ENCODE results near the gene LIMK2.
A peak's percentile ranks its signal among the peaks of the same experiment; 100 is the strongest.
"Not testable (repeated sequence)": the region's sequence is repeated elsewhere in the genome, so short reads cannot be mapped to it uniquely, and the experiment has no call there.

Gene LIMK2

DNA sequence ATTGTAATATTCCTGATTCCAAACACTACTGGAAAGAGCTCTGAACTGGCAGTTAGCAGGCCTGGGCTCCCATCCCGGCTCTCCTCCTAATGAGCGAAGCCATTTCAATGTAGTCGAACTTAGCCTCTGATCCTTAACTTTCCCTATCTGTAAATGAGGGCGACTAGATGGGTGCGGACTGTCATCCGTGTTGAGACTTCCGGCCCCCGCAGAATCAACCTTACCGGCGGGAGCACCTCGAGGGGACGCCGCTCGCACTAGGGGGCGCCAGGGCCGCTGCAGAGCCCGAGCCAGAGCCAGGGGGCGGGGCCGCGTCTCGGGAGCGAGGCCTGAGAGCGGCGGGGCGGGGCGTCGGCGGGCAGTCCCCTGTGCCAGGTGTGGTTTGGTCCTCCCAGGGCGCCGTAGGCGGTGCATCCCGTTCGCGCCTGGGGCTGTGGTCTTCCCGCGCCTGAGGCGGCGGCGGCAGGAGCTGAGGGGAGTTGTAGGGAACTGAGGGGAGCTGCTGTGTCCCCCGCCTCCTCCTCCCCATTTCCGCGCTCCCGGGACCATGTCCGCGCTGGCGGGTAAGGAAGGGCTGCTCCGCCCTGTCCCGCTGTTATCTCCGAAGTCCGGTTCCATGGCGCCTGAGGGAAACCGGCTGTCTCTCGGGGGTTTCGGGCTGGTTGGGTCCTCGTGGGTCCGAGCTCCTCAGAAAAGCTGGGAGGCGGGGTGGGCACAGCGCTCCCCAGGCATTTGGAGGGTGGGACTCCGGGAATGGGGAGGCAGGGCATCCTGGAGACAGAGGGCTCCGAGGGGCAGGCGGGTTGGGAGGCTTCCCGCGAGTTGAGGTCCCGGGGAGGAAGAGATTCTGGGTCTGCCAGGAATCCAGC, at the start of gene LIMK2:
Gene LIMK2, plus strand, starts transcription at position 437 of the 869 bp plus-strand sequence. Its CDS starts 111 bp downstream, at position 548.
- DNase-seq (ENCODE audit: extremely low spot score), result peak; percentile 99
- TF ChIP-seq SP1 (IDR thresholded peaks at IDR 0.05) (no peak), NFRKB (IDR thresholded peaks at IDR 0.05) (no peak), ARNT (IDR thresholded peaks at IDR 0.05) (no peak), SUZ12 (IDR thresholded peaks at IDR 0.05) (no peak), L3MBTL2 (conservative IDR thresholded peaks at IDR 0.05) (peak; percentile 49; the same call in 1 of the 2 replicates), CTBP1 (IDR thresholded peaks at IDR 0.05; ENCODE audit: borderline replicate concordance) (0 out of 2 replicates have a peak, but pooled peaks have one; percentile 19), LEF1 (IDR thresholded peaks at IDR 0.05; ENCODE audit: borderline replicate concordance) (no peak), FOXK2 (IDR thresholded peaks at IDR 0.05) (no peak)
- CTCF ChIA-PET, result interaction anchor here (0.6 to 3.1 kb wide), 13 partner anchors 10 to 655 kb away, joined by 3 to 19 read pairs (median 5); partner anchors contain the start of genes PIK3IP1, PLA2G3 and RNF185
- POLR2A ChIA-PET, result interaction anchor here (1.0 to 1.8 kb wide), 6 partner anchors 13 to 79 kb away, joined by 3 to 7 read pairs (median 5); no protein-coding TSS in a partner anchor

DNA sequence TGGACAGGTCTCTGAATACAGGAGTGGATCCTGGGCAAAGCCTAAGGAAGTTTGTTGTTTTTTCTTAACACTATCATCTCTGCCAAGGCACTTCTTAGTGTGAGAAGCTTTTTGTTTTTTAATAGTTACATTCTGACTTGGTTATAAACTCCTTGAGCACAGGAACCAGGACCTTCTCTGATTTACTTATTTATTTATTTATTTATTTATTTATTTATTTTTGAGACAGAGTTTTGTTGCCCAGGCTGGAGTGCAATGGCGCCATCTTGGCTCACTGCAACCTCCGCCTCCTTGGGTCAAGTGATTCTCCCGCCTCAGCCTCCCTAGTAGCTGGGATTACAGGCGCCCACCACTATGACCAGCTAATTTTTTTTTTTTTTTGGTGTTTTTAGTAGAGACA, 41.1 kb upstream of the LIMK2 start:
- no peak for TF ChIP-seq BHLHE40 (IDR thresholded peaks at IDR 0.05; ENCODE audit: borderline replicate concordance)
- no peak for TF ChIP-seq LEF1 (IDR thresholded peaks at IDR 0.05; ENCODE audit: borderline replicate concordance)
- CTCF ChIA-PET, result no interaction called here
- POLR2A ChIA-PET, result no interaction called here
- no peak for DNase-seq (ENCODE audit: extremely low spot score)

DNA sequence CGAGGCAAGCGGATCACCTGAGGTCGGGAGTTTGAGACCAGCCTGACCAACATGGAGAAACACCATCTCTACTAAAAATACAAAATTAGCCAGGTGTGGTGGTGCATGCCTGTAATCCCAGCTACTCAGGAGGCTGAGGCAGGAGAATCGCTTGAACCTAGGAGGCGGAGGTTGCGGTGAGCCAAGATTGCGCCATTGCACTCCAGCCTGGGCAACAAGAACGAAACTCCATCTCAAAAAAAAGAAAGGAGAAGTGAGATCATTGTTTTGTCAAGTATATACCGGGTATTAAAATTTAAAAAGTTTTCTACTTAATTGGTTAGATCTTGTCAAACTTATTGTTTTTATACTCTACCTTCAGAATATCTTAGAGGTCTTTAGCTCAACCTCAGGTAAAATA, 40.4 kb upstream of the LIMK2 start:
- DNase-seq (ENCODE audit: extremely low spot score); CTCF ChIA-PET; POLR2A ChIA-PET: not testable (repeated sequence)

GRCh38 chr22:31173386-31174145, 38.5 kb upstream of the LIMK2 start:
- POLR2A ChIA-PET, result no interaction called here
- no peak for DNase-seq (ENCODE audit: extremely low spot score)
- CTCF ChIA-PET, result interaction anchor here (0.5 kb wide), 1 partner anchor 64 kb away, joined by 3 read pairs; no protein-coding TSS in a partner anchor
- TF ChIP-seq L3MBTL2 (conservative IDR thresholded peaks at IDR 0.05), result no peak
- TF ChIP-seq NFRKB (IDR thresholded peaks at IDR 0.05), result no peak
- TF ChIP-seq TARDBP (IDR thresholded peaks at IDR 0.05), result no peak
- TF ChIP-seq FOXM1 (IDR thresholded peaks at IDR 0.05; ENCODE audit: borderline replicate concordance), result no peak
- TF ChIP-seq FOXK2 (IDR thresholded peaks at IDR 0.05), result no peak
- TF ChIP-seq FOXA1 (IDR thresholded peaks at IDR 0.05), result no peak
- TF ChIP-seq SP1 (IDR thresholded peaks at IDR 0.05), result no peak

DNA sequence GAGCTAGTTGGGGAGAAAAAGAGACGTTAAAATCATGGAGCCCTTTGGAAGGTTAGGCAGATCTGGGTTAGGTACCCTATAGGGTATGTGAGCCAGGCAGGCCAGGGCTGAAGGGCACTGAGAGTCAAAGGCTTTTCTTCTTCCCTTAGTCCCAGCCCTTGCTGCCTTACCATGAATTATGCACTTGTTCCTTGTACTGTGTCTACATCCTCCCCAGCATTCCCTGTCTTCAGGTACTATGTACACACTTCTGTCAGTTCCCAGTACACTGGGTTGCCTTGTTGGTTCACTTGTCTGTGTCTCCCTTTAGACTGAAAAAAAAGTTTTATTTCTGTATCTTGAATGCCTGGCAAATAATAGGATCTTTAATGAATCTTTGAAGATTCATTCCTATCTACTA, 35.2 kb upstream of the LIMK2 start:
- ChIA-PET POLR2A (no interaction called here), CTCF (no interaction called here)
- DNase-seq (ENCODE audit: extremely low spot score), result no peak
- TF ChIP-seq FOXM1 (IDR thresholded peaks at IDR 0.05; ENCODE audit: borderline replicate concordance), result no peak
- TF ChIP-seq ARNT (IDR thresholded peaks at IDR 0.05), result no peak
- no peak for TF ChIP-seq ZNF384 (IDR thresholded peaks at IDR 0.05)
- no peak for TF ChIP-seq CTBP1 (IDR thresholded peaks at IDR 0.05; ENCODE audit: borderline replicate concordance)
- no peak for TF ChIP-seq TARDBP (IDR thresholded peaks at IDR 0.05)
- no peak for TF ChIP-seq FOXA1 (IDR thresholded peaks at IDR 0.05)
- TF ChIP-seq L3MBTL2 (conservative IDR thresholded peaks at IDR 0.05), result no peak
- no peak for TF ChIP-seq LEF1 (IDR thresholded peaks at IDR 0.05; ENCODE audit: borderline replicate concordance)
- no peak for TF ChIP-seq SUZ12 (IDR thresholded peaks at IDR 0.05)
- TF ChIP-seq, protein P1, sequence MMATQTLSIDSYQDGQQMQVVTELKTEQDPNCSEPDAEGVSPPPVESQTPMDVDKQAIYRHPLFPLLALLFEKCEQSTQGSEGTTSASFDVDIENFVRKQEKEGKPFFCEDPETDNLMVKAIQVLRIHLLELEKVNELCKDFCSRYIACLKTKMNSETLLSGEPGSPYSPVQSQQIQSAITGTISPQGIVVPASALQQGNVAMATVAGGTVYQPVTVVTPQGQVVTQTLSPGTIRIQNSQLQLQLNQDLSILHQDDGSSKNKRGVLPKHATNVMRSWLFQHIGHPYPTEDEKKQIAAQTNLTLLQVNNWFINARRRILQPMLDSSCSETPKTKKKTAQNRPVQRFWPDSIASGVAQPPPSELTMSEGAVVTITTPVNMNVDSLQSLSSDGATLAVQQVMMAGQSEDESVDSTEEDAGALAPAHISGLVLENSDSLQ (IDR thresholded peaks at IDR 0.05), result no peak
- no peak for TF ChIP-seq BHLHE40 (IDR thresholded peaks at IDR 0.05; ENCODE audit: borderline replicate concordance)
- no peak for TF ChIP-seq NFRKB (IDR thresholded peaks at IDR 0.05)
- TF ChIP-seq ELF4 (IDR thresholded peaks at IDR 0.05), result no peak
- no peak for TF ChIP-seq HDGF (IDR thresholded peaks at IDR 0.05; ENCODE audit: borderline replicate concordance)
- TF ChIP-seq FOXK2 (IDR thresholded peaks at IDR 0.05), result no peak
- TF ChIP-seq SP1 (IDR thresholded peaks at IDR 0.05), result no peak

DNA sequence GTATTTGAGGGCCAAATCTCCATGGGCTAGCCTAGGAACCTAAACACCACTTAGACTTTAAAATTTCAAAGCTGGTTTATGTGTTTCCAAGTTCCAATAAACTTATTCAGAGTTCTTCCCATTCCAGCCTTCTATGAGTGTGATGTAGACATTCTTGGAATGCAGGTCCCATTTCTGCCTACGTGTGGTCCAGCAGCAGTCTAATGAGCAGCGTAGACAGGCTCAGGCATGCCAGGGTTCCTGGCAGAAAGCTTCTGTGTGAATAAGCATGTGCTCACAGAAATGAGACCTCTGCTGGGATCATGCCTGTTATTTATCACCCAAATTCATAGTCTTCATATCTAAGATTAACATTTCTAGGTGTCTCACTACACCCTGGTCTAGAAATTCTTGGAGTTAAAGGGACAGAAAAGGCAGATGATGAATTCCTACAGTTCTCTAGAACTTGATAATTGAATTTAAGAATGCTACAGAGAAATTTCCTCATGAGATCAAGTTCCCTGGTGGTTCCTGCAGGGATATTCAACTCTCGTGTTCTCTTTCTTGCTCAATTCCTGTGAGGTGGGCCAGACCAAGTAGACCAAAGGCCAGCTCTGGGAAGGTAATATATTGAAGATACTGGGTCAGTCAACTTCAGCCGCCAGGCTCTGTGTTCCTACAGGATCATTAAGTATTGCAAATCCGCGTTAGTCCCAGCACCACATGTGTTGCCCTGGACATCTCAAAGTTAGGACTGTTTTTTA, 34.5 kb upstream of the LIMK2 start:
- no peak for DNase-seq (ENCODE audit: extremely low spot score)
- TF ChIP-seq ARNT (IDR thresholded peaks at IDR 0.05) (no peak), NFRKB (IDR thresholded peaks at IDR 0.05) (no peak), ELF4 (IDR thresholded peaks at IDR 0.05) (no peak), BHLHE40 (IDR thresholded peaks at IDR 0.05; ENCODE audit: borderline replicate concordance) (no peak), SP1 (IDR thresholded peaks at IDR 0.05) (no peak), SUZ12 (IDR thresholded peaks at IDR 0.05) (no peak), LEF1 (IDR thresholded peaks at IDR 0.05; ENCODE audit: borderline replicate concordance) (no peak)
- CTCF ChIA-PET, result no interaction called here
- POLR2A ChIA-PET, result no interaction called here

DNA sequence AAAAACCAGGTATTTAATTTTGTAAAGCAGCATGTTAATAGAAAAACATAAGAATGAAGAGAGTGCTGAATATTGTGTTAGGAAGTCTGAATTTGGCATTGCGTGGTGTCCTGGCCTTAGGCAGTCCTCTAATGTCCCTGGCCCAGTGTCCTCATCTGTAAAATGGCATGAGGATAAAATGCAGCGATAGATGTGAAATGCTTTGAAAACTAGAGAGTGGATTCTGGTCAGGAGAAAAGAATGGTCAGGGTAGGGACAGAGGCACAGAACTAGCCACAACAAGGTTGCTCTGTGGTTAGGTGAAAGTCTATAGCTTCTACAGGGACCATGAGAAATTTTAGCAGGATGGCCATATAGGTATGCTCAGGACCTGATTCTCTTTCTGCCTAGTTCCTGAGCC, 33.2 kb upstream of the LIMK2 start:
- DNase-seq (ENCODE audit: extremely low spot score), result no peak
- CTCF ChIA-PET, result no interaction called here
- POLR2A ChIA-PET, result no interaction called here
- TF ChIP-seq NFRKB (IDR thresholded peaks at IDR 0.05), result no peak
- TF ChIP-seq BHLHE40 (IDR thresholded peaks at IDR 0.05; ENCODE audit: borderline replicate concordance), result no peak
- TF ChIP-seq, protein P1 (IDR thresholded peaks at IDR 0.05), result no peak
- no peak for TF ChIP-seq FOXM1 (IDR thresholded peaks at IDR 0.05; ENCODE audit: borderline replicate concordance)
- no peak for TF ChIP-seq LEF1 (IDR thresholded peaks at IDR 0.05; ENCODE audit: borderline replicate concordance)
- TF ChIP-seq ZNF384 (IDR thresholded peaks at IDR 0.05), result no peak
- TF ChIP-seq CTBP1 (IDR thresholded peaks at IDR 0.05; ENCODE audit: borderline replicate concordance), result no peak
